HL-60 (cell line): Measurements from ENCODE around the gene RCC2.
"Not testable (repeated sequence)": the region's sequence is repeated elsewhere in the genome, so short reads cannot be mapped to it uniquely, and the experiment has no call there.

Experiments used
- DNase-seq, 2 experiments: peaks; one replicate each; pipeline ENCODE4 v3.0.0-alpha.2; 2010 to 2020; ENCODE audit warnings: low read depth in 1 of 2, low spot score in 1 of 2
- H3K27ac ChIP-seq: fragments of 250-450 bp; sonication (Bioruptor Pico); replicated peaks from 2 replicates; pipeline ENCODE4 v1.5.1; 2020; ENCODE audit warnings: mild to moderate bottlenecking, moderate library complexity
- H3K27me3 ChIP-seq: fragments of 250-450 bp; sonication (Bioruptor Pico); 2 replicates; pipeline ENCODE4 v1.5.1; 2021; ENCODE audit warnings: mild to moderate bottlenecking, moderate library complexity; ENCODE audit not compliant: insufficient read depth, poor library complexity, severe bottlenecking
- H3K4me3 ChIP-seq: replicated peaks from 2 replicates; pipeline ENCODE4 v1.5.1; 2011; ENCODE audit warnings: mild to moderate bottlenecking, control low read depth, low read length; ENCODE audit not compliant: insufficient read depth
- GABPA ChIP-seq: IDR thresholded peaks from 2 replicates; pipeline ENCODE4 v1.6.1; 2012; ENCODE audit warnings: low read depth
- POLR2AphosphoS5 ChIP-seq: IDR thresholded peaks from 2 replicates; pipeline ENCODE4 v1.6.1; 2012; ENCODE audit warnings: low read depth
- REST ChIP-seq: IDR thresholded peaks from 2 replicates; pipeline ENCODE4 v1.6.1; 2012; ENCODE audit warnings: low read depth; ENCODE audit not compliant: insufficient replicate concordance
- SPI1 ChIP-seq: IDR thresholded peaks from 2 replicates; pipeline ENCODE4 v1.6.1; 2012; ENCODE audit warnings: low read depth, mild to moderate bottlenecking, borderline replicate concordance
- TF ChIP-seq, protein P1 (sequence below): IDR thresholded peaks from one replicate; pipeline ENCODE4 v1.5.1; 2011; ENCODE audit warnings: low read length, control low read depth, inconsistent platforms; ENCODE audit not compliant: insufficient read depth

The RCC2 gene

DNA sequence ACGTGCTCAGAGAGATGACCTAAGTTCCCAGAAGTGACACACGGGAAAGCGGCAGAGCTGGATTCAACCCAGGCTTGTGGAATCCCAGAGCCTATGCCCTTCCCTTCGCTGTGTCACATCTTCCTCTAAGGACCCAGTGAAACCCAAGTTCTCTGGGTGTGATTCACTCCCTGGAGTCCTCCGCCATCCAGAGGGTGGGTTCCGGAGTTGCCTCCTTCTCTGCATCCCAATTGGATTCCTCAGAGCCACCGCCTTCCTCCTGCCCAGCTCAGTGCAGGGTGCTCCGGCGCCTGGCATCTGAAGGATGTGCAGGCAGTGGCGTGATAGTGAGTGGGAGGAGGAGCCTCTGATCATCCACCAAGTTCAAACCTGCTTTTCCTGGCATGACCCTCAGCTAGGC is 20.7 kb upstream of the RCC2 start:
- no peak for DNase-seq
- H3K4me3 ChIP-seq: no peak overlapping the region
- H3K27ac ChIP-seq: no peak overlapping the region
- TF ChIP-seq, protein P1, sequence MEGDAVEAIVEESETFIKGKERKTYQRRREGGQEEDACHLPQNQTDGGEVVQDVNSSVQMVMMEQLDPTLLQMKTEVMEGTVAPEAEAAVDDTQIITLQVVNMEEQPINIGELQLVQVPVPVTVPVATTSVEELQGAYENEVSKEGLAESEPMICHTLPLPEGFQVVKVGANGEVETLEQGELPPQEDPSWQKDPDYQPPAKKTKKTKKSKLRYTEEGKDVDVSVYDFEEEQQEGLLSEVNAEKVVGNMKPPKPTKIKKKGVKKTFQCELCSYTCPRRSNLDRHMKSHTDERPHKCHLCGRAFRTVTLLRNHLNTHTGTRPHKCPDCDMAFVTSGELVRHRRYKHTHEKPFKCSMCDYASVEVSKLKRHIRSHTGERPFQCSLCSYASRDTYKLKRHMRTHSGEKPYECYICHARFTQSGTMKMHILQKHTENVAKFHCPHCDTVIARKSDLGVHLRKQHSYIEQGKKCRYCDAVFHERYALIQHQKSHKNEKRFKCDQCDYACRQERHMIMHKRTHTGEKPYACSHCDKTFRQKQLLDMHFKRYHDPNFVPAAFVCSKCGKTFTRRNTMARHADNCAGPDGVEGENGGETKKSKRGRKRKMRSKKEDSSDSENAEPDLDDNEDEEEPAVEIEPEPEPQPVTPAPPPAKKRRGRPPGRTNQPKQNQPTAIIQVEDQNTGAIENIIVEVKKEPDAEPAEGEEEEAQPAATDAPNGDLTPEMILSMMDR: no peak
- TF ChIP-seq GABPA: no peak
- no peak for TF ChIP-seq REST
- TF ChIP-seq POLR2AphosphoS5: no peak
- no peak for TF ChIP-seq SPI1
- H3K27me3 ChIP-seq: no peaks in the 10 kb centered on the region

GRCh38 chr1:17458794-17459193 is 19.3 kb upstream of the RCC2 start:
- DNase-seq: no peak
- H3K27ac ChIP-seq: no peak overlapping the region
- no peaks in the 10 kb centered on the region for H3K27me3 ChIP-seq
- H3K4me3 ChIP-seq: no peak overlapping the region
- TF ChIP-seq, protein P1: no peak
- TF ChIP-seq REST: no peak
- TF ChIP-seq POLR2AphosphoS5: no peak
- TF ChIP-seq GABPA: no peak
- TF ChIP-seq SPI1: no peak

GRCh38 chr1:17452686-17453085 is 13.2 kb upstream of the RCC2 start:
- TF ChIP-seq, protein P1: no peak
- TF ChIP-seq REST (no peak), GABPA (no peak), SPI1 (no peak), POLR2AphosphoS5 (no peak)
- H3K27ac ChIP-seq: no peak overlapping the region
- DNase-seq: no peak
- no peaks in the 10 kb centered on the region for H3K27me3 ChIP-seq
- H3K4me3 ChIP-seq: no peak overlapping the region

DNA sequence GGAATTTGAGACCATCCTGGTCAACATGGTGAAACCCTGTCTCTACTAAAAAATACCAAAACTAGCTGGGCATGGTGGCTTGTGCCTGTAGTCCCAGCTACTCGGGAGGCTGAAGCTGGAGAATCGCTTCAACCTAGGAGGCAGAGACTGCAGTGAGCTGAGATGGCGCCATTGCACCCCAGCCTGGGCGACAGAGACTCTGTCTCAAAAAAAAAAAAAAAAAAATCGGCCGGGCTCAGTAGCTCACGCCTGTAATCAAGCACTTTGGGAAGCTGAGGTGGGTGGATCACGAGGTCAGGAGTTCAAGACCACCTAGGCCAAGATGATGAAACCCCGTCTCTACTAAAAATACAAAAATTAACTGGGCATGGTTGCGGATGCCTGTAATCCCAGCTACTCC is 12.7 kb upstream of the RCC2 start:
- not testable (repeated sequence) for DNase-seq, H3K27me3 ChIP-seq, H3K27ac ChIP-seq

More for the DNA sequence above, 12.7 kb upstream of the RCC2 start:
- H3K4me3 ChIP-seq: not testable (repeated sequence)
